GM10248 (cell line): ENCODE data around the gene TKTL1.

Experiments used
- CTCF ChIA-PET: fragments of 300-600 bp; sonication (Branson Sonifier 250); formaldehyde crosslinking; extraction: SDS; loops from one replicate; lab custom pipeline; 2021; ENCODE audit warnings: antibody characterized with exemption; lab: Yijun Ruan, JAX
- POLR2A ChIA-PET: fragments of 350-650 bp; sonication (Branson Sonifier 250); formaldehyde crosslinking; extraction: SDS; loops from one replicate; lab custom pipeline; 2020; ENCODE audit warnings: antibody characterized with exemption; lab: Yijun Ruan, JAX
- DNase-seq: peaks from one replicate; pipeline ENCODE4 v3.0.0; 2012; ENCODE audit errors: extremely low spot score
- TF ChIP-seq, protein P1 (sequence below): IDR thresholded peaks from 2 replicates; pipeline ENCODE4 v1.5.1; 2012; ENCODE audit warnings: mild to moderate bottlenecking, low read depth; ENCODE audit errors: extremely low read depth, missing control alignments, control extremely low read depth

The TKTL1 gene

DNA sequence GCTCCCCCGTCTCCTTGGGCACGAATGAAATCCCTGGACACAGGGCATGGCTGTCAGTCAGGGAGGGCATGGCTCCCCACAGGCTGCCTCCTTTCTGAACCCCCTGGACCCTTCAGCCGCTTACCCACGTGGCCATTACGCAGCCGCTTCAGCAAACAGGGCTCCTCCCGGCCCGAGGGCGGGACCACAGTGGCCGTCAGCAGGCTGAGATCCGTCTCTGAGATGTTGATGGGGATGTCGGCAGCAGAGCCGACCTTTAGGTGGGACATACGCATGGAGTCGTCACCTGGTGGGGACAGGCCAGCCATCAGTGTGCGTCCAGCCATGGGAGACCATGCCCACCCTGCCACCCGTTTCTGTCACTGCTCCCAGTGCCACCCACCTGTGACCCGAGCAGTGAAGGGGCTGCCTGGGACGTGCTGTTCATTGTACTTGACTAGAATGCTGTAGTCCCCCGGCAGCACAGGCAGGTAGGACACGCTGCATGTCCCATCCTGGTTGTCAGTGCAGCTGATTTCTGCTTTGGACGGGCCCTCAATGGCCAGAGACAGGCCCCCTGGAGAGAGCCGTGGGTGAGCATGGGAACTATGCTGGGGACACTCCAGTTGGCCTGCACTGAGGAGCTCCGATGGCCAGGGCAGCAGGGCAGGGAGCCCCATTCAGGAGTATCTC lies 57.7 kb downstream of the TKTL1 start:
- ChIA-PET CTCF (no interaction called here), POLR2A (no interaction called here)
- DNase-seq, result no peak
- TF ChIP-seq, protein P1, sequence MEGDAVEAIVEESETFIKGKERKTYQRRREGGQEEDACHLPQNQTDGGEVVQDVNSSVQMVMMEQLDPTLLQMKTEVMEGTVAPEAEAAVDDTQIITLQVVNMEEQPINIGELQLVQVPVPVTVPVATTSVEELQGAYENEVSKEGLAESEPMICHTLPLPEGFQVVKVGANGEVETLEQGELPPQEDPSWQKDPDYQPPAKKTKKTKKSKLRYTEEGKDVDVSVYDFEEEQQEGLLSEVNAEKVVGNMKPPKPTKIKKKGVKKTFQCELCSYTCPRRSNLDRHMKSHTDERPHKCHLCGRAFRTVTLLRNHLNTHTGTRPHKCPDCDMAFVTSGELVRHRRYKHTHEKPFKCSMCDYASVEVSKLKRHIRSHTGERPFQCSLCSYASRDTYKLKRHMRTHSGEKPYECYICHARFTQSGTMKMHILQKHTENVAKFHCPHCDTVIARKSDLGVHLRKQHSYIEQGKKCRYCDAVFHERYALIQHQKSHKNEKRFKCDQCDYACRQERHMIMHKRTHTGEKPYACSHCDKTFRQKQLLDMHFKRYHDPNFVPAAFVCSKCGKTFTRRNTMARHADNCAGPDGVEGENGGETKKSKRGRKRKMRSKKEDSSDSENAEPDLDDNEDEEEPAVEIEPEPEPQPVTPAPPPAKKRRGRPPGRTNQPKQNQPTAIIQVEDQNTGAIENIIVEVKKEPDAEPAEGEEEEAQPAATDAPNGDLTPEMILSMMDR, result no peak

GRCh38 chrX:154354013-154354412 lies 58.4 kb downstream of the TKTL1 start:
- POLR2A ChIA-PET, result no interaction called here
- TF ChIP-seq, protein P1, result no peak
- CTCF ChIA-PET, result no interaction called here
- no peak for DNase-seq

DNA sequence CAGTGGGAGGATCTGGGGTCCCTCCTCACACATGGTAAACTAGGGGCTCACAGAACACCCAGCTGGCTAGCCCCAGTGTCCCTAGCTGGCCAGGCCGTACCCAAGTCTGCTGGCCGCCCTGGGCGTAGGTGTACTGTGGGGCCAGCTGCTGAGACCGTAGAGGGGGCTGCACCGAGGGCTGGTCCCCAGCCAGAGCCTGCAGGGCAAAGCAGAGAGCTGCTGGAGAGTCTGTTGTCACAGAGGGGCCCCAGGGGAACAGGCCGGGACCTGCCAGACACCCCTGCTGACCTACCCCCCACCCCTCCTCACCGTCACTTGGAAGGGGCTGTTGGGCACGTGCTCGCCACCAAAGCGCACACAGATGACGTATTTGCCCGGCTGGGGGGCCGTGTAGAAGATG lies 58.9 kb downstream of the TKTL1 start:
- TF ChIP-seq, protein P1, result no peak
- ChIA-PET POLR2A (no interaction called here), CTCF (no interaction called here)
- DNase-seq, result no peak

- TF ChIP-seq, protein P1, result no peak
- POLR2A ChIA-PET, result no interaction called here
- DNase-seq, result no peak
- CTCF ChIA-PET, result no interaction called here
Observed at GRCh38 chrX:154355094-154355775, 59.6 kb downstream of the TKTL1 start.

- ChIA-PET POLR2A (no interaction called here), CTCF (no interaction called here)
- DNase-seq, result no peak
- TF ChIP-seq, protein P1, result no peak
Observed at GRCh38 chrX:154355776-154356140, 60.2 kb downstream of the TKTL1 start.

DNA sequence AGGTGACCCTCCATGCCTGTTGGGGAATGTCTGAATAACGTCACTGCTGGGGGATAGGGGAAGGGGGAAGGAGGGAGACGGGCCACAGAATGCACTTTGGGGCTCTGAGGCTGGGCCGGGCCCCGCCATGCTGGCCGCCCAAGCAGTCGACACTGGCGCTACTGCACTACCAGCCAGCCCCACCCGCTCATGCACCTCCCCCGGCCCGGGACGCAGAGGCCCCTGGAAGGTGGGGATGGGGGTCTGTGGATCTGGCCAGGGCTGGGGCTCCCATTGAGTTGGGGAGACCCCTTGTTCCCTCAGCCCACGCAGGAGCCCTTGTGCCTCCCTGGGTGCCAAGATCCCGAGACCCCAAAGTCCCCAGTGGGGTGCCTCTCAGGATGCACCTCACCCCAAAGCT lies 61.0 kb downstream of the TKTL1 start:
- ChIA-PET CTCF (no interaction called here), POLR2A (interaction anchor here (2.0 kb wide), 1 partner anchor 15 kb away, joined by 5 read pairs; no protein-coding TSS in a partner anchor)
- TF ChIP-seq, protein P1, result no peak
- DNase-seq, result no peak
